Measurements from ENCODE around the gene PTCRA. TPM values are rescaled to one million over a fixed set of nuclear protein-coding genes. Genes with fewer than 3 reads are reported as not detected.
A peak's percentile ranks its signal among the peaks of the same experiment; 100 is the strongest.
"Not testable (repeated sequence)": the region's sequence is repeated elsewhere in the genome, so short reads cannot be mapped to it uniquely, and the experiment has no call there.

The PTCRA gene
- total RNA-seq, 2 experiments from 2014 or later = not detected

DNA sequence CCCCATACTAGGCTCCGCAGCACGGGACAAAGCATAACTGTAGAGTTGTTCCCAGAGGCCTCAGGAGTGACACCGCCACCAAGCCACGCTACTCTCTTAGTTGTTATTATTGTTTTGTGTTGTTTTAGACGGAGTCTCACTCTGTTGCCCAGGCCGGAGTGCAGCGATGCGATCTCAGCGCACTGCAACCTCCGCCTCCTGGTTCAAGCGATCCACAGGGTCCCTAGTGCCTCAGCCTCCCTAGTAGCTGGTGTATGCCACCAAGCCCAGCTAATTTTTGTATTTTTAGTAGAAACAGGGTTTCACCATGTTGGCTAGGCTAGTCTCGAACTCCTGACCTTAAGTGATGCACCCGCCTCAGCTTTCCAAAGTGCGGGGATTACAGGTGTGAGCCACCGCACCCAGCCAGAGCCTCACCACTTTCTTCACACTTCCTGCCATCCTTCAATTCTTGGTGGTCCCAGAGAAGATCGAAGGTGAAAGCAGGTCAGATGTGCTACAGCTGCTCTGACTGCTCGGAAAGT is 24.6 kb upstream of the PTCRA start:
- Mint-ChIP-seq H3K9me3 (no peaks in the 10 kb centered on the region), H3K4me1 (peaks cover 26% of the 10 kb centered on the region), H3K27me3 (no peaks in the 10 kb centered on the region), H3K4me3 (peak overlapping the region; percentile 89), H3K36me3 (peaks cover 2% of the 10 kb centered on the region), H3K27ac (peak overlapping the region; percentile 97)
- DNase-seq (no peak), ATAC-seq (ENCODE audit: low read depth) (no peak)
- POLR2A ChIA-PET = interaction anchor here (1.0 to 3.2 kb wide), 14 partner anchors 11 to 283 kb away, joined by 3 to 37 read pairs (median 6); partner anchors contain the start of genes BICRAL, CNPY3, PPP2R5D and RPL7L1

DNA sequence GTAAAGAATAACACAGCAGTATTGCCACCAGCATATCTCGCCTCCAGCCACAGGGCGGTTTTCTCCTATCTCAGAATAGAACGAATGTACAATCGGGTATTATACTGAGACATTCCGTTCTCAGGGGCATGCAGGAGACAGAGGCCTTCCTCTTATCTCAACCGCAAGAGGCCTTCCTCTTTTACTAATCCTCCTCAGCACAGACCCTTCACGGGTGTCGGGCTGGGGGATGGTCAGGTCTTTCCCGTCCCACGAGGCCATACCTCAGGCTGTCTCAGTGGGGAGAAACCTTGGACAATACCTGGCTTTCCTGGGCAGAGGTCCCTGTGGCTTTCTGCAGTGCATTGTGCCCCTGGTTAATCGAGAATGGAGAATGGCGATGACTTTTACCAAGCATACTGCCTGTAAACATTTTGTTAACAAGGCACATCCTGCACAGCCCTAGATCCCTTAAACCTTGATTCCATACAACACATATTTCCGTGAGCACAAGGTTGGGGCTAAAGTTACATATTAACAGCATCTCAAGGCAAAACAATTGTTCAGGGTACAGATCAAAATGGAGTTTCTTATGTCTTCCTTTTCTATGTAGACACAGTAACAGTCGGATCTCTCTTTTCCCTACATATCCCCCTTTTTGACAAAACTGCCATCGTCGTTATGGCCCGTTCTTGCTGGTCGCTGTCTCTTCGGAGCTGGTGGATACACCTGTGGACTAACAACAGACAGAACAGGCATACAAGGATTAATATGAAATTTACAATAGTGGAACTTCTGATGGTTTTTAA is 21.6 kb upstream of the PTCRA start:
- Mint-ChIP-seq H3K27ac (peak overlapping the region; percentile 22), H3K4me1 (peaks cover 24% of the 10 kb centered on the region)
- DNase-seq; H3K27me3 Mint-ChIP-seq; ATAC-seq (ENCODE audit: low read depth); POLR2A ChIA-PET; H3K36me3 Mint-ChIP-seq; H3K9me3 Mint-ChIP-seq; H3K4me3 Mint-ChIP-seq: not testable (repeated sequence)

DNA sequence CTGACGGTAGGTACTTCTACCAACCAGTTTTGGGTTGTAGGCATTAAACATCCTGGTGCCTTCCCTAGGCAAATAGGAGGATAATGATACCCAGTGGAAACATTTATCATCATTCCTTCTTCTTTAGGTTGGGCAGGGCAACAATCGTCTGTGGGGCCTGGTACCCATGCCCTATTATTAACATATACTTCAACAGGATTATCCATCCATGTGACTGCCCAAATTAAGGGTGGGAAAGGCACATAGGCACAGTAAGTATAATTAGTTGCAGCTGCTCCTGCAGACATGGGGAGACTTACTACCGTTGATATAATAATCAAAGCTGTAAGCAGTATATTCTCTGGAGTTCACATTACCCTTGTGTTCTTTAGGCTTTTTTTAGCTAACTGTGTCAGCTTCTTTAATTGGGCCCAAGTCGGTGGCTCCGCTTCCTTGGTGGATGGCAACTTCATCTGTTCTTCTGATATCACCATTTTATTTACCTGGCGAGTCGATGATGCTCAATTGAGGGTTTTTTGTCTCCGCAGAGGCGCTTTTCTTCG is 19.6 kb upstream of the PTCRA start:
- ATAC-seq (ENCODE audit: low read depth) = no peak
- POLR2A ChIA-PET = no interaction called here
- Mint-ChIP-seq H3K27me3 (no peaks in the 10 kb centered on the region), H3K27ac (no peak overlapping the region), H3K36me3 (no peaks in the 10 kb centered on the region), H3K4me3 (no peak overlapping the region), H3K4me1 (peaks cover 13% of the 10 kb centered on the region), H3K9me3 (no peaks in the 10 kb centered on the region)
- no peak for DNase-seq

DNA sequence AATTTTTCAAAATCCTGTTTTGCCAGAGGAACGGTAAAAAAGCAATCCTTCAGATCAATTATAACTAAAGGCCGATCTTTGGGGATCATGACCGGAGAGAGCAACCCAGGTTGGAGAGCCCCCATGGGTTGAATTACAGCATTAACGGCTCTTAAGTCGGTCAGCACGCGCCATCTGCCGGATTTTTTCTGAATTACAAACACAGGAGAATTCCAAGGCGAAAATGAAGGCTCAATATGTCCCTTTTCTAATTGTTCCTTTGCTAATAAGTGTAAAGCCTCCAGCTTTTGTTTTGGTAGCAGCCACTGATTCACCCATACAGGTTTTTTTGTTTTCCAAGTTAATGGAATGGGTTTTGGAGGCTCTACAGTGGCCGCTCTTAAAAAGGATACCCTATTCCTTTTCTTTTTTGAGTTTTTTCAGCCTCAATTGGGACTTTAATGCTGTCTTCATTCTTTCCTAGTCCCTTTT is 16.9 kb upstream of the PTCRA start:
- DNase-seq = peak; percentile 46
- Mint-ChIP-seq H3K36me3 (no peaks in the 10 kb centered on the region), H3K4me3 (no peak overlapping the region), H3K9me3 (no peaks in the 10 kb centered on the region), H3K4me1 (peaks cover 19% of the 10 kb centered on the region), H3K27me3 (no peaks in the 10 kb centered on the region), H3K27ac (no peak overlapping the region)
- no peak for ATAC-seq (ENCODE audit: low read depth)
- POLR2A ChIA-PET = no interaction called here

DNA sequence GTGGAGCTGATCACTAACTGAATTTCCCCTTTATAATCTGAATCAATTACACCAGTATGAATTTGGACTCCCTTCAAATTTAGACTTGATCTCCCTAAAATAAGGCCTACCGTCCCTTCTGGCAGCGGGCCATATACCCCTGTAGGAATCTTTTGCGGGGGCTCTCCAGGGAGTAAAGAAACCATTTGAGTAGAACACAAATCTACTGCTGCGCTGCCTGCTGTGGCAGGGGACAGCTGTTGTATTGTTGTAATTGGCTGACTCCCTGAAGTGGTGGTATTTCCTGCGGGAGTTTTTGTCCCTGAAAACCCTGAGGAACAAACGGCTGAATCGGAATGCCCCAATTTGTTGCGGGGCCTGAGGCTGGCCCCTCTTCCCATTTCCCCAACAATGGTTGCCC is 16.0 kb upstream of the PTCRA start:
- DNase-seq = no peak
- Mint-ChIP-seq H3K27me3 (no peaks in the 10 kb centered on the region), H3K9me3 (no peaks in the 10 kb centered on the region), H3K27ac (no peak overlapping the region), H3K4me3 (no peak overlapping the region), H3K36me3 (no peaks in the 10 kb centered on the region), H3K4me1 (peaks cover 16% of the 10 kb centered on the region)
- no peak for ATAC-seq (ENCODE audit: low read depth)
- POLR2A ChIA-PET = interaction anchor here (0.6 to 1.7 kb wide), 2 partner anchors 46 to 244 kb away, joined by 4 to 7 read pairs; no protein-coding TSS in a partner anchor

DNA sequence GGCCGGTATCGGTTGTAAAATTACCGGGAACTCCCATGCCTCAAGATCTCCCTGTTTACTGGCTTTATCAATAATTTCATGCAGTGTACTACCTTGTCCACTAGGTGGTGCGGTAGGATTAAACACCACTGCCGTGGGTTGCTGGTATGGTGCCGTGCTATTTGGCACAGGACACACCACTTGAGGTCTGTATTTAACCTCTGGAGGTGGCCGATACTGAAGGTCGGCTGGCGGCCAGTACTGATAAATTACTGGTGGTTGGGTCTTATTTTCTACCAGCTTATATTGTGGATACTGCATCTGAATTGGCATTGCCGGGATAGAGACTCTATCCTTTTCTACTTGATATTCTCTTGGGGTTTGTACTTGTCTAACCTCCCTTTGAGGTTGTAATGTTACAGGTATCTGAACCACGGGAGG is 14.3 kb upstream of the PTCRA start:
- H3K4me3 Mint-ChIP-seq = peak overlapping the region; percentile 33
- H3K27ac Mint-ChIP-seq = no peak overlapping the region
- H3K36me3 Mint-ChIP-seq = no peaks in the 10 kb centered on the region
- no peaks in the 10 kb centered on the region for H3K9me3 Mint-ChIP-seq
- peak; percentile 82 for ATAC-seq (ENCODE audit: low read depth)
- H3K27me3 Mint-ChIP-seq = no peaks in the 10 kb centered on the region
- peak; percentile 63 for DNase-seq
- peaks cover 16% of the 10 kb centered on the region for H3K4me1 Mint-ChIP-seq
- POLR2A ChIA-PET = interaction anchor here (1.7 kb wide), 1 partner anchor 242 kb away, joined by 4 read pairs; no protein-coding TSS in a partner anchor

DNA sequence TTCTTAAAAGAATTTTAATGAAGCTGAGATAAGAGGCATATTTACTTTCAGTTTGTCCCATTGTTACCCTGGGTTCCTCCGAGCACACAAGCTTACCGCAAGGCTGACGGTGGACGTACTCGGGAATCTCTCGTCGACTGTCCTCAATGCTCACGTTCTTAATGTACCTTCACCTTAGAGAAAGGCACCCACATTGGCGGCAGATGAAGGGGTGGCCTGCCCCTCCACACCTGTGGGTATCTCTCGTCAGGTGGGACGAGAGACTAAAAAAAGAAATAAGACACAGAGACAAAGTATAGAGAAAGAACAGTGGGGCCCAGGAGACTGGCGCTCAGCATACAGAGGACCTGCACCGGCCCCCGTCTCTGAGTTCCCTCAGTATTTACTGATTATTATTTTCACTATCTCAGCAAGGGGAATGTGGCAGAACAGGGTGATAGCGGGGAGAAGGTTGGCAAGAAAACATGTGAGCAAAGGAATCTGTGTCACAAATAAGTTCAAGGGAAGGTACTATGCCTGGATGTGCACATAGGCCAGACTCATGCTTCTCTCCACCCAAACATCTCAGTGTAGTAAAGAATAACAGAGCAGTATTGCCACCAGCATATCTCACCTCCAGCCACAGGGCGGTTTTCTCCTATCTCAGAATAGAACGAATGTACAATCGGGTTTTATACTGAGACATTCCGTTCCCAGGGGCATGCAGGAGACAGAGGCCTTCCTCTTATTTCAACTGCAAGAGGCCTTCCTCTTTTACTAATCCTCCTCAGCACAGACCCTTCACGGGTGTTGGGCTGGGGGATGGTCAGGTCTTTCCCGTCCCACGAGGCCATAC is 13.2 kb upstream of the PTCRA start:
- Mint-ChIP-seq H3K4me3 (peak overlapping the region; percentile 47), H3K4me1 (peaks cover 16% of the 10 kb centered on the region)
- H3K27ac Mint-ChIP-seq; H3K27me3 Mint-ChIP-seq; H3K36me3 Mint-ChIP-seq; DNase-seq; H3K9me3 Mint-ChIP-seq; POLR2A ChIA-PET; ATAC-seq (ENCODE audit: low read depth): not testable (repeated sequence)

DNA sequence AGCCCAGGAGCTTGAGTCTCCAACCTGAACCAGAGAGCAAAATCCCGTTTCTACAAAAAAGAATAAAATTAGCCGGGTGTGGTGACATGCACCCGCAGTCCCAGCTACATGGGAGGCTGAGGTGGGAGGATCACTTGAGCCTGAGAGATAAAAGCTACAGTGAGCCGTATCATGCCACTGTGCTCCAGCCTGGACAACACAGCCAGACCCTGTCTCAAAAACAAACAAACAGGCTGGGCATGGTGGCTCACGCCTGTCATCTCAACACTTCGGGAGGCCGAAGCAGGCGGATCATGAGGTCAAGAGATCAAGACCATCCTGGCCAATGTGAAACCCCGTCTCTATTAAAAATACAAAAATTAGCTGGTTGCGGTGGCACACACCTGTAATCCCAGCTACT is 11.4 kb upstream of the PTCRA start:
- Mint-ChIP-seq H3K4me1 (peaks cover 12% of the 10 kb centered on the region), H3K9me3 (no peaks in the 10 kb centered on the region), H3K27me3 (no peaks in the 10 kb centered on the region), H3K4me3 (no peak overlapping the region), H3K27ac (no peak overlapping the region), H3K36me3 (no peaks in the 10 kb centered on the region)
- DNase-seq = no peak
- ATAC-seq (ENCODE audit: low read depth) = no peak
- POLR2A ChIA-PET = interaction anchor here (0.7 kb wide), 1 partner anchor 209 kb away, joined by 7 read pairs; no protein-coding TSS in a partner anchor

DNA sequence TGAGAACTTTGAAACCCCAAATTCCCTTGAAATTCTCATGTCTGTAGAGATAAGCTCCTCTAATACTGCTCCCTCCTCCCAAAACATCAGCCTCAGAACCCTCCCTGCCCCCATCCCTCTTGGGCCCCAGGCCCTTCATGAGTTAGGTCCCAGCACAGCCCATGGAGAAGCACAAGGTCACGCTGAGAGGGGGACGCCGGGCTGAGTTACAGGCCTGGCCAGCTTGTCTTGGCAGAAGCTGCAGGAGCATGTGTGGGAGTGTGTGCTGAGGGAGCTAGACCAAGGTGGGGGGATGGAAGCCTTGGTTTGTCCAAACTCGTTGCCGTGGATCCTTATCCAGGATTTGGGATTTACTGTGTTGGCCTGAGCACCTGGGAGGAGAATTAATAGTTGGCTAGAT is 8.5 kb upstream of the PTCRA start:
- POLR2A ChIA-PET = no interaction called here
- DNase-seq (no peak), ATAC-seq (ENCODE audit: low read depth) (no peak)
- Mint-ChIP-seq H3K4me1 (peaks cover 4% of the 10 kb centered on the region), H3K9me3 (no peaks in the 10 kb centered on the region), H3K27me3 (peaks cover 5% of the 10 kb centered on the region), H3K36me3 (no peaks in the 10 kb centered on the region), H3K4me3 (no peak overlapping the region), H3K27ac (no peak overlapping the region)

DNA sequence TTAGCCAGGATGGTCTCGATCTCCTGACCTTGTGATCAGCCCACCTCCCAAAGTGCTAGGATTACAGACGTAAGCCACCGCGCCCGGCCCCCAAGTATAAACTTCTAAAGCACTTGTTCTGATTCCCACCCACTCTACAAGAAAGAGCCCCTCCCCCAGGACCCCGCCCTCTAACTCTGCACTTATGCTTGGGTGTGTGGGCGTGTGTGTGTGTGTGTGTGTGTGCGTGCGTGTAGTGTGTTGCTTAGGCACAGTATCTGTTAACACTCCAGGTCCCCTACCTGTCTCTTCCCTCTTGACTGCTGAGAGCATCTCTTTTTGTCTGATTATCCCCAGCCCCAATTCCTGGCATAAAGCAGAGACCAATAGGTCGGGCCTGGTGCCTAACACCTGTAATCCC is 6.0 kb upstream of the PTCRA start:
- peaks cover 3% of the 10 kb centered on the region for H3K4me1 Mint-ChIP-seq
- POLR2A ChIA-PET = no interaction called here
- no peaks in the 10 kb centered on the region for H3K36me3 Mint-ChIP-seq
- H3K4me3 Mint-ChIP-seq = no peak overlapping the region
- no peaks in the 10 kb centered on the region for H3K9me3 Mint-ChIP-seq
- H3K27me3 Mint-ChIP-seq = peaks cover 17% of the 10 kb centered on the region
- H3K27ac Mint-ChIP-seq = no peak overlapping the region
- DNase-seq (no peak), ATAC-seq (ENCODE audit: low read depth) (no peak)

DNA sequence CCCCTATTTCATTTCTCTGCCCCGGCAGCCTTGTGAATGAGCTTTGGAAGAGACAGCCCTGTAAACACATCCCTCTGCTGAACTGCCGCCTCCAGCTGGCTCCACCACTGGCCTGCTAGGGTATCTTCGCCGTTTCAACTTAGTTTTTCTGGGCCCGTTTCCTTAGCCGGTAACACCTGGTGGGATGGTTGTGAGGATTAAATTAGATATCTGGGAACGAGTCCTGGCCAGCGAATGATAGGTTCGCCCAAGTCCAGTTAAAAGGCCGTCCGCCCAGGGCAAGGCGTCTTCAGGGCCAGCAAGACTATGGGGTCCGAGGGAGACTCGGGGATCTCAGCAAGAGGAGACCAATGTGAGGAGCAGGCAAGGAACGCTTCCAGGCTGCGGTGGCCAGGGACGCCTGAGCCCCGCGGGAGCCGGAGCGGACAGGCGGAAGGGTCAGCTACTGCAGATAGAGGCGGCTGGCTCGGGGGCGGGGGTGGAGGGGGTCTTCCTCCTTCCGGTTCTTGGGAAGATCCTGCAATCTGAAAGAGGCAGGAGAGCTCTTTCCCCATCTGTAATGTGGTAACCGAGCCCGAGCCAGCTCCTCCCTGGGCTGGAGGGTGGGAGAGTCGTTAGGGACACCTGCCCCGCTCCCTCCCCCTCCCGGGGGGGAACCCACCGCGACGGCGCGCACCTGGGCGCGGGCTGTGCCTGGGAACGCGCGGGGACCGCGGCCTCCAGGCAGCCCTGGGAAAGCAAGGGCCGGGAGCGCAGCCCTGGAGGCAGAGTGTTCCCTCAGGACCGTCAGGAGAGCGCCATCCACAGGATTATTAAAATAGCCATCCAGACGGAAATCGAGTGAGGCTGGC is 4.5 kb upstream of the PTCRA start:
- Mint-ChIP-seq H3K4me3 (peak overlapping the region; percentile 50), H3K9me3 (no peaks in the 10 kb centered on the region), H3K36me3 (no peaks in the 10 kb centered on the region), H3K27ac (no peak overlapping the region), H3K27me3 (peaks cover 18% of the 10 kb centered on the region), H3K4me1 (peaks cover 3% of the 10 kb centered on the region)
- no peak for ATAC-seq (ENCODE audit: low read depth)
- no peak for DNase-seq
- POLR2A ChIA-PET = no interaction called here

DNA sequence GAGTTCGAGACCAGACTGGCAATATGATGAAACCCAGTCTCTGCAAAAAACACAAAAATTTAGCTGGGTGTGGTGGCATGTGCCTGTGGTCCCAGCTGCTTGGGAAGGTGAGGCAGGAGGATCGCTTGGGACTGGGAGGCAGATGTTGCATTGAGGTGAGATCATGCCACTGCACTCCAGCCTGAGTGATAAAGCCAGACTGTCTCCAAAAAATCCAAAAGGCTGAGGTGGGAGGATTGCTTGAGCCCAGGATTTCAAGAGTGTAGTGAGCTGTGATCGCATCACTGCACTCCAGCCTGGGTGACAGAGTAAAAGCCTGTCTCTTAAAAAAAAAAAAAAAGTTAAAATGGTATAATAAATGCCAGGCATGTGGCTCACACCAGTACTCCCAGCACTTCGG is 1.3 kb upstream of the PTCRA start:
- ATAC-seq (ENCODE audit: low read depth) (no peak), DNase-seq (no peak)
- no peaks in the 10 kb centered on the region for H3K36me3 Mint-ChIP-seq
- H3K9me3 Mint-ChIP-seq = no peaks in the 10 kb centered on the region
- H3K27me3 Mint-ChIP-seq = peaks cover 18% of the 10 kb centered on the region
- H3K27ac Mint-ChIP-seq = no peak overlapping the region
- POLR2A ChIA-PET = interaction anchor here (1.5 to 3.9 kb wide), 2 partner anchors 14 to 15 kb away, joined by 5 to 15 read pairs; partner anchors contain the start of gene CNPY3
- H3K4me3 Mint-ChIP-seq = no peak overlapping the region
- peaks cover 3% of the 10 kb centered on the region for H3K4me1 Mint-ChIP-seq

Data from activated naive CD8-positive, alpha-beta T cell treated with anti-CD3 and anti-CD28 coated beads, Interleukin-2, amount 10 ng/mL, durations not matched to agents 7 days and 5 days (primary cell).